CD4-positive, alpha-beta T cell treated with Interleukin-4 for 4 hours (primary cell): ENCODE data around the gene MSL3B.

Source experiments
- DNase-seq: peaks from one replicate; pipeline ENCODE4 v3.0.0-alpha.2; 2020

MSL3B gene

GRCh38 chr2:233832414-233832813, 35.8 kb downstream of the MSL3B start:
- no peak for DNase-seq

- DNase-seq = no peak
These were observed 36.3 kb downstream of the MSL3B start for GRCh38 chr2:233831861-233832260.

GRCh38 chr2:233831011-233831721, 37.0 kb downstream of the MSL3B start:
- no peak for DNase-seq

- DNase-seq = no peak
These were observed 37.9 kb downstream of the MSL3B start for GRCh38 chr2:233830111-233830802.

- DNase-seq = no peak
These were observed 38.7 kb downstream of the MSL3B start for GRCh38 chr2:233829193-233830110.

- DNase-seq = no peak
These were observed 39.5 kb downstream of the MSL3B start for GRCh38 chr2:233828546-233829192.

GRCh38 chr2:233824373-233824772, 43.8 kb downstream of the MSL3B start:
- DNase-seq = no peak

GRCh38 chr2:233823731-233824121, 44.5 kb downstream of the MSL3B start:
- DNase-seq = no peak

GRCh38 chr2:233822781-233823730, 45.1 kb downstream of the MSL3B start:
- no peak for DNase-seq

GRCh38 chr2:233822101-233822771, 46.0 kb downstream of the MSL3B start:
- DNase-seq = no peak

- DNase-seq = no peak
These were observed 46.5 kb downstream of the MSL3B start for GRCh38 chr2:233821709-233822100.

- DNase-seq = no peak
These were observed 47.0 kb downstream of the MSL3B start for GRCh38 chr2:233821196-233821595.

- DNase-seq = no peak
These were observed 47.4 kb downstream of the MSL3B start for GRCh38 chr2:233820774-233821105.

- no peak for DNase-seq
These were observed 48.1 kb downstream of the MSL3B start for GRCh38 chr2:233819884-233820773.

- DNase-seq = no peak
These were observed 49.3 kb downstream of the MSL3B start for GRCh38 chr2:233818639-233819621.

GRCh38 chr2:233817995-233818638, 50.1 kb downstream of the MSL3B start:
- no peak for DNase-seq

GRCh38 chr2:233817361-233817911, 50.8 kb downstream of the MSL3B start:
- no peak for DNase-seq

- DNase-seq = no peak
These were observed 51.4 kb downstream of the MSL3B start for GRCh38 chr2:233816771-233817170.
